Mesendoderm (in vitro differentiated cells): ENCODE data around the gene EAF1. TPM values are rescaled to one million over a fixed set of nuclear protein-coding genes. Genes with fewer than 3 reads are reported as not detected.

Experiments used
- DNase-seq: peaks from one replicate; pipeline ENCODE4 v3.0.0; 2013
- H2AK5ac ChIP-seq: 2 replicates; pipeline ENCODE4 v1.6.1; 2013; ENCODE audit warnings: low read length, inconsistent platforms
- H2BK120ac ChIP-seq: 2 replicates; pipeline ENCODE4 v1.6.1; 2013; ENCODE audit warnings: low read depth, mild to moderate bottlenecking, low read length, moderate library complexity, mixed read lengths
- H2BK15ac ChIP-seq: replicated peaks from 2 replicates; pipeline ENCODE4 v1.6.1; 2013; ENCODE audit warnings: low read depth, mild to moderate bottlenecking, moderate library complexity
- H2BK5ac ChIP-seq: 2 replicates; pipeline ENCODE4 v1.6.1; 2013; ENCODE audit warnings: low read length, inconsistent platforms
- H3K18ac ChIP-seq: 2 replicates; pipeline ENCODE4 v1.6.1; 2013; ENCODE audit warnings: mild to moderate bottlenecking, low read length, mixed read lengths
- H3K23ac ChIP-seq: one replicate; pipeline ENCODE4 v1.6.1; 2013; ENCODE audit warnings: low read length
- H3K27ac ChIP-seq: 2 replicates; pipeline ENCODE4 v1.5.1; 2013; ENCODE audit warnings: low read depth, mild to moderate bottlenecking, inconsistent platforms, low read length, moderate library complexity
- H3K27me3 ChIP-seq: 2 replicates; pipeline ENCODE4 v1.6.1; 2013; ENCODE audit warnings: low read length, control low read depth, mild to moderate bottlenecking, inconsistent platforms; ENCODE audit not compliant: insufficient read depth, poor library complexity
- H3K36me3 ChIP-seq: 2 replicates; pipeline ENCODE4 v1.6.1; 2013; ENCODE audit warnings: low read length, inconsistent platforms; ENCODE audit not compliant: control insufficient read depth, insufficient read depth
- H3K4ac ChIP-seq: one replicate; pipeline ENCODE4 v1.6.1; 2013; ENCODE audit warnings: low read depth, mild to moderate bottlenecking, low read length, moderate library complexity
- H3K4me1 ChIP-seq: 2 replicates; pipeline ENCODE4 v1.6.1; 2013; ENCODE audit warnings: low read depth, low read length, inconsistent platforms; ENCODE audit not compliant: control insufficient read depth
- H3K4me2 ChIP-seq: 2 replicates; pipeline ENCODE4 v1.6.1; 2013; ENCODE audit warnings: low read length
- H3K4me3 ChIP-seq: 2 replicates; pipeline ENCODE4 v1.5.1; 2013; ENCODE audit warnings: mild to moderate bottlenecking, low read length
- H3K56ac ChIP-seq: one replicate; pipeline ENCODE4 v1.6.1; 2013; ENCODE audit warnings: low read length
- H3K79me1 ChIP-seq: 2 replicates; pipeline ENCODE4 v1.6.1; 2013; ENCODE audit warnings: low read length, inconsistent platforms
- H3K79me2 ChIP-seq: 2 replicates; pipeline ENCODE4 v1.6.1; 2013; ENCODE audit warnings: mild to moderate bottlenecking, low read length; ENCODE audit not compliant: control insufficient read depth, insufficient read depth
- H3K9ac ChIP-seq: 2 replicates; pipeline ENCODE4 v1.6.1; 2013; ENCODE audit warnings: low read length, inconsistent platforms
- H4K5ac ChIP-seq: one replicate; pipeline ENCODE4 v1.6.1; 2013; ENCODE audit warnings: low read length
- H4K8ac ChIP-seq: one replicate; pipeline ENCODE4 v1.6.1; 2013; ENCODE audit warnings: low read depth, mild to moderate bottlenecking, control low read depth, low read length, moderate library complexity
- WGBS: extraction: QIAGEN DNeasy Blood & Tissue Kit; methylation state at CpG from one replicate; pipeline ENCODE4 v1.1.7; 2013; ENCODE audit warnings: low lambda C conversion rate, missing lambda C conversion rate; ENCODE audit not compliant: insufficient coverage; ENCODE audit errors: extremely low coverage; 5-methylcytosine and 5-hydroxymethylcytosine counted together
- polyA plus RNA-seq, 2 experiments: library from polyadenylated mRNA; stranded (reverse); fragments of 200-250 nt; gene quantifications; one replicate each; pipeline ENCODE4 v1.2.3, GENCODE V29; 2013

The EAF1 gene
- polyA plus RNA-seq (2013, experiment 1 of 2) = 21.1 TPM
- 20.6 TPM for polyA plus RNA-seq (2013, experiment 2 of 2)

- no CpG with 5 or more reads among the region's 52 CpGs for WGBS
- Histone ChIP-seq H2AK5ac (peak within 1 kb of the TSS; percentile 38), H3K23ac (peak within 1 kb of the TSS; percentile 81), H3K18ac (peak within 1 kb of the TSS; percentile 82), H3K4me1 (peaks cover 4% of the 10 kb centered on the region), H4K8ac (peak within 1 kb of the TSS; percentile 87), H3K4me3 (peak within 1 kb of the TSS; percentile 96), H2BK5ac (peak within 1 kb of the TSS; percentile 69), H3K4ac (peak within 1 kb of the TSS; percentile 73), H3K27me3 (no peaks in the 10 kb centered on the region), H2BK120ac (no peak within 1 kb of the TSS), H2BK15ac (no peak within 1 kb of the TSS), H3K36me3 (peaks cover 5% of the 10 kb centered on the region), H3K9ac (peak within 1 kb of the TSS; percentile 95), H3K79me1 (peaks cover 27% of the 10 kb centered on the region), H3K27ac (peak within 1 kb of the TSS; percentile 62), H3K56ac (peak within 1 kb of the TSS; percentile 98), H3K79me2 (peaks cover 26% of the 10 kb centered on the region), H4K5ac (no peak within 1 kb of the TSS), H3K4me2 (peak within 1 kb of the TSS; percentile 95)
- DNase-seq = peak; percentile 87
These were observed at the start of gene EAF1, which contains the start of gene METTL6 for GRCh38 chr3:15427182-15427880. Gene EAF1, plus strand, starts transcription at chr3:15427598. Its CDS starts 182 bp downstream, at chr3:15427780. Gene METTL6, minus strand, starts transcription at chr3:15427544. Its CDS starts 1,033 bp downstream, at chr3:15426511.

GRCh38 chr3:15377961-15378791 is 49.2 kb upstream of the EAF1 start:
- no peak overlapping the region for H2BK120ac ChIP-seq
- H3K4me3 ChIP-seq = no peak overlapping the region
- WGBS = no CpG with 5 or more reads among the region's 16 CpGs
- no peaks in the 10 kb centered on the region for H3K4me1 ChIP-seq
- H3K36me3 ChIP-seq = no peaks in the 10 kb centered on the region
- no peak overlapping the region for H3K4ac ChIP-seq
- H2AK5ac ChIP-seq = no peak overlapping the region
- peak overlapping the region; percentile 61 for H4K5ac ChIP-seq
- H2BK15ac ChIP-seq = no peak overlapping the region
- no peak overlapping the region for H3K27ac ChIP-seq
- peak overlapping the region; percentile 94 for H4K8ac ChIP-seq
- H3K23ac ChIP-seq = no peak overlapping the region
- no peak overlapping the region for H3K4me2 ChIP-seq
- no peak overlapping the region for H3K56ac ChIP-seq
- no peaks in the 10 kb centered on the region for H3K79me1 ChIP-seq
- peak; percentile 98 for DNase-seq
- no peak overlapping the region for H3K9ac ChIP-seq
- no peaks in the 10 kb centered on the region for H3K27me3 ChIP-seq
- H3K79me2 ChIP-seq = no peaks in the 10 kb centered on the region
- H2BK5ac ChIP-seq = no peak overlapping the region
- peak overlapping the region; percentile 54 for H3K18ac ChIP-seq

- no peaks in the 10 kb centered on the region for H3K79me2 ChIP-seq
- no peaks in the 10 kb centered on the region for H3K27me3 ChIP-seq
- H2BK120ac ChIP-seq = no peak overlapping the region
- H4K5ac ChIP-seq = no peak overlapping the region
- WGBS = no CpG with 5 or more reads among the region's 6 CpGs
- no peak overlapping the region for H3K23ac ChIP-seq
- no peak overlapping the region for H3K9ac ChIP-seq
- no peaks in the 10 kb centered on the region for H3K4me1 ChIP-seq
- no peak overlapping the region for H2AK5ac ChIP-seq
- no peak overlapping the region for H2BK15ac ChIP-seq
- H3K27ac ChIP-seq = no peak overlapping the region
- no peak overlapping the region for H2BK5ac ChIP-seq
- H3K56ac ChIP-seq = no peak overlapping the region
- no peak overlapping the region for H3K18ac ChIP-seq
- H3K36me3 ChIP-seq = no peaks in the 10 kb centered on the region
- H3K4ac ChIP-seq = no peak overlapping the region
- no peak overlapping the region for H3K4me3 ChIP-seq
- H4K8ac ChIP-seq = no peak overlapping the region
- DNase-seq = no peak
- no peaks in the 10 kb centered on the region for H3K79me1 ChIP-seq
- no peak overlapping the region for H3K4me2 ChIP-seq
These were observed 46.2 kb upstream of the EAF1 start for GRCh38 chr3:15380980-15381890.

- H2BK5ac ChIP-seq = no peak overlapping the region
- H3K79me1 ChIP-seq = no peaks in the 10 kb centered on the region
- H3K27me3 ChIP-seq = no peaks in the 10 kb centered on the region
- no peak overlapping the region for H3K4ac ChIP-seq
- H3K9ac ChIP-seq = no peak overlapping the region
- H2AK5ac ChIP-seq = no peak overlapping the region
- no peak overlapping the region for H3K4me3 ChIP-seq
- no peak overlapping the region for H3K23ac ChIP-seq
- WGBS = no CpG with 5 or more reads among the region's 3 CpGs
- H3K18ac ChIP-seq = no peak overlapping the region
- DNase-seq = no peak
- no peak overlapping the region for H2BK15ac ChIP-seq
- no peak overlapping the region for H3K56ac ChIP-seq
- no peak overlapping the region for H3K27ac ChIP-seq
- no peak overlapping the region for H4K5ac ChIP-seq
- no peak overlapping the region for H2BK120ac ChIP-seq
- no peaks in the 10 kb centered on the region for H3K36me3 ChIP-seq
- H3K4me2 ChIP-seq = no peak overlapping the region
- no peaks in the 10 kb centered on the region for H3K79me2 ChIP-seq
- no peak overlapping the region for H4K8ac ChIP-seq
- no peaks in the 10 kb centered on the region for H3K4me1 ChIP-seq
These were observed 44.9 kb upstream of the EAF1 start for GRCh38 chr3:15382405-15382923.

- H3K4ac ChIP-seq = no peak overlapping the region
- H4K5ac ChIP-seq = no peak overlapping the region
- WGBS = no CpG with 5 or more reads among the region's 4 CpGs
- H3K79me1 ChIP-seq = no peaks in the 10 kb centered on the region
- H3K27ac ChIP-seq = no peak overlapping the region
- H3K27me3 ChIP-seq = no peaks in the 10 kb centered on the region
- H3K23ac ChIP-seq = no peak overlapping the region
- H3K4me1 ChIP-seq = no peaks in the 10 kb centered on the region
- no peak overlapping the region for H4K8ac ChIP-seq
- H3K56ac ChIP-seq = no peak overlapping the region
- H2AK5ac ChIP-seq = no peak overlapping the region
- no peak for DNase-seq
- no peaks in the 10 kb centered on the region for H3K36me3 ChIP-seq
- H3K9ac ChIP-seq = no peak overlapping the region
- H3K4me2 ChIP-seq = no peak overlapping the region
- no peak overlapping the region for H3K18ac ChIP-seq
- H3K79me2 ChIP-seq = no peaks in the 10 kb centered on the region
- no peak overlapping the region for H2BK5ac ChIP-seq
- no peak overlapping the region for H2BK120ac ChIP-seq
- H2BK15ac ChIP-seq = no peak overlapping the region
- no peak overlapping the region for H3K4me3 ChIP-seq
These were observed 42.7 kb upstream of the EAF1 start for GRCh38 chr3:15384510-15385237.
